ENCODE data around the gene PIGS.

PIGS gene

DNA sequence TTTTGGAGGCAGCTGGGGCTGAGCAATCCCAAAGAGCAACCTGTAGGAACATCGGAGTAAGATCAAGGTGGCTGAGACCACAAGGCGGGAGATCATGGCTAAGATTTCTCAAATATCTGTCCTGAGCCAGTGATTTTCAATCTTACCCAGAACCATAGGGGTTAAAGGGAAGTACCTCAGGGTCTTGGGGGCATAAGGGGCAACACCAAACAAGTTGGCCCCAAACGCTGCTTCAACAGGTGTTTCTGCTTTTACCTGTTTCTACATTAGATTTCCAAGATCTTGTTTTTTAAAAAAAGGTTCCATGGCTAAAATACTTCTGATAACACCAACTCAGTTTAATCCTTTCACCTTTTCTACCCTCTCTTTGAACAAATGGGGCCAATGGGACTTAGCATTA is 16.3 kb downstream of the PIGS start:
- H3K4me3 ChIP-seq (ENCODE audit: low read depth, low read length): no peak overlapping the region
- TF ChIP-seq, protein P1, sequence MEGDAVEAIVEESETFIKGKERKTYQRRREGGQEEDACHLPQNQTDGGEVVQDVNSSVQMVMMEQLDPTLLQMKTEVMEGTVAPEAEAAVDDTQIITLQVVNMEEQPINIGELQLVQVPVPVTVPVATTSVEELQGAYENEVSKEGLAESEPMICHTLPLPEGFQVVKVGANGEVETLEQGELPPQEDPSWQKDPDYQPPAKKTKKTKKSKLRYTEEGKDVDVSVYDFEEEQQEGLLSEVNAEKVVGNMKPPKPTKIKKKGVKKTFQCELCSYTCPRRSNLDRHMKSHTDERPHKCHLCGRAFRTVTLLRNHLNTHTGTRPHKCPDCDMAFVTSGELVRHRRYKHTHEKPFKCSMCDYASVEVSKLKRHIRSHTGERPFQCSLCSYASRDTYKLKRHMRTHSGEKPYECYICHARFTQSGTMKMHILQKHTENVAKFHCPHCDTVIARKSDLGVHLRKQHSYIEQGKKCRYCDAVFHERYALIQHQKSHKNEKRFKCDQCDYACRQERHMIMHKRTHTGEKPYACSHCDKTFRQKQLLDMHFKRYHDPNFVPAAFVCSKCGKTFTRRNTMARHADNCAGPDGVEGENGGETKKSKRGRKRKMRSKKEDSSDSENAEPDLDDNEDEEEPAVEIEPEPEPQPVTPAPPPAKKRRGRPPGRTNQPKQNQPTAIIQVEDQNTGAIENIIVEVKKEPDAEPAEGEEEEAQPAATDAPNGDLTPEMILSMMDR (IDR thresholded peaks at IDR 0.05; ENCODE audit: low read depth, low read length): no peak

DNA sequence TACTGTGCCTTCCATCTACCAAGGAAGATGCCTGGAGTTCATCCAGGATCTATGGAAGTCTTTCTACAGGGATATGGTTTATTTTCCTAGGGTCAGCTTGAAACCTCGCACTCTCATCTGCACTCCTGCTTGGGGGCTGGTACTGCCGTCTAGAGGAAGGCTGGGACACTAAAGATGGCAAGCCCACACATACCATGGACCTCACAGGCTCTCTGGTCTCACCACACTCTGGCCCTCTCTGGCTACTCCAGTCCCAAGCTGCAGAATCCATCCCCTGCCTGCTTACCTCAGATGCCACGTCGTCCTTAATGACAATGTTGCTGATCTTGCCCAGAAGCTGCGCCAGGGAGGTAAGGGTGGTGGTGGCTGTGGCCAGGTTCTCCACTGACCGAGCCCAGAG is 16.8 kb downstream of the PIGS start:
- no peak overlapping the region for H3K4me3 ChIP-seq (ENCODE audit: low read depth, low read length)
- TF ChIP-seq, protein P1 (IDR thresholded peaks at IDR 0.05; ENCODE audit: low read depth, low read length): no peak

DNA sequence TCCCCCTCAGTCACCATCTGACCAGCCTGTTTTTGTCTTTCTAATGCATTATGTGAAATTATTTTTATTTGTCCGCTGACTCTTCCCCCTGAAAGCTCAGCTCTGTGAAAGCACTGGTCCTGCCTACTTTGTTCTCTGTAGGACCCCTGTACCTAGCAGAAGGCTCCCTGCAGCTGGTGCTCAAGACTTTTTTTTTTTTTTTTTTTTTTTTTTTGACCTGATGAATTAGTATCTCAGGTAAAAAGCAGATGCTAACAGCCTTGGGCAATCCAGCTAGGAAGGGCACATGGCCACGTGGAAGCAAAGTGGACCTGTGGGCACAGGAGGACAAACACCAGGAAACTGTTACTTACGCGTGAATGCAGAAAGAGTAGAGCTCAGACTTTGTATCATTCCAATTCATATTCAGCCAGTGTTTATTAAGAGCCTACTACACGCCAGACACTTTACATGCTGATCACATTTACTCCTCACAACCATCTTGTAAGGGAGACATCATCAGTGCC is 18.3 kb downstream of the PIGS start:
- H3K4me3 ChIP-seq (ENCODE audit: low read depth, low read length): peak overlapping the region; percentile 27
- TF ChIP-seq, protein P1 (IDR thresholded peaks at IDR 0.05; ENCODE audit: low read depth, low read length): no peak

DNA sequence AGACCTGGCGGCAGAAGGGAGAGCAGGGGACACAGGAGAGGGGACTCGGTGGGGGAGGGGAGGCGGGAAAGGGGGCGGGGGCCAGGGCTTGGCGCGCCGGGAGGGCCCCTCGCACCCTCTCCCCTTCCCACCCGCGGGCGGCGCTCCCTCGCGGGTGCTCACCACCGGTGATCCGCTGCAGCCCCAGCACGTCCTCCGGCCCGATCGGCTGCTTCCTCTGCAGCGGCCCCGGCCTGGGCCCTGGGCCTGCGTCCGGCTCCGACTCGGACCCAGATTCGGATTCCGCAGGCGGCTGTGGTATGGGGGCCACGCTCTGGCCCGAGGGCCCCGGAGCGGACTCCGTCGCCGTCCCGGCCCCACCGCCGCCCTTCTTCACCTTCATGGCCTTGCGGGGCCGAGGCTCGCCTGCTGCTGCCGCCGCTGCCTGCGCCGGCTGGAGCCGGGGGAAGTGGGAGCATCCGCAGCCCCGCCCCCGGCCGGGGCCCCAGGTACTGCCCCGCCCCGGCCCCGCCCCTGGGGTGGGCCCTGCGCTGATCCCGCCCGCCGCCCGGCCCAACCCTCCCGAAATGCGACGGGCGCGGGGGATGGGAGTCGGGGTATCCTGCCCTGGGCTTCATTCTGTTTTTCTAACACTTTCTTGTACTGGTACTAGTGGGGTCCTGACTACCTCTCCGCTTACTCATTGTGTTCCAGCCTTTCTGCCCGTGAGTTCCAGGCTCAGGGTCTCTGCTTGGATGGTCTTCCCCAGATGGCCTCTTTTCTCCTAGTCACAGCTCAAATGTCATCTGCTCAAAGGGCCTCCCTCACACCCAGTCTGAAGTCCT is 18.9 kb downstream of the PIGS start, which contains the start of gene UNC119:
Gene UNC119 (minus strand): TSS at position 449 of the 824 bp plus-strand sequence. CDS start 67 bp downstream, at position 382.
- TF ChIP-seq, protein P1 (IDR thresholded peaks at IDR 0.05; ENCODE audit: low read depth, low read length): no peak
- H3K4me3 ChIP-seq (ENCODE audit: low read depth, low read length): peak within 1 kb of the TSS; percentile 83

DNA sequence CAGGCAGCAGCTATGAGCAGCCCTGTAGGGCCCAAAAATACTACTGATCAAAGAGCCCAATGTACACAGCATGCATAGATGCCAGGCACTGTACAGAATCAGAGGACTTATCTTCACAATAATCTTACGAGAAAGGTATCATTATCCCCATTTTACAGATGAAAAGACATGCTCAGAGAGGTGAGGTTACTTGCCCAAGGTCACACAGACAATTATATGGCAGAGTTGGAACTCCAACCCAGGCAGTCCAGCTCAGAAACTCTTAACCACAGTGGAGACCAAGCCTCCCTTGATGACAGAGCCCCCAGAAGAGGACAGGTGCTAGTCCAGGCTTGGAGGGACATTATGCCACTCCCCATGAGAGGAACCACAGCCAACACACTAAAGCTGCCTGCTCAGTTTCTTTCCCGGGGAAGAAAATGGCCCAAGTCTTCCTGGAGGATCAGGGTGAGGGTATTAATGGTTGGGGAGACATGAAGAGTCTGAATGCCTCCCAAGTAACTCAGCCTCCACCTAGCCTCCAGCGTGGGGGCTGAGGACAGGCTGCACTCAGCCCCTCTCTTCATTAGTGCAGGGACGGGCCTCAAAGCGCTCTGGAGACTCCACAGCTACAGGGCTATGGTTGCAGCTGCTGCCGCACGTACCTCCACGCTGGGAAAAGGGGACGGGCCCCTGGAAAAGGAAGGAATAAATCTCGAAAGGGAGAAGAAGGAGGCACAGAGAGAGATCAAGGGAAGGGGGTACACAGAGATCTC is 19.7 kb downstream of the PIGS start:
- H3K4me3 ChIP-seq (ENCODE audit: low read depth, low read length): peak overlapping the region; percentile 83
- TF ChIP-seq, protein P1 (IDR thresholded peaks at IDR 0.05; ENCODE audit: low read depth, low read length): no peak

DNA sequence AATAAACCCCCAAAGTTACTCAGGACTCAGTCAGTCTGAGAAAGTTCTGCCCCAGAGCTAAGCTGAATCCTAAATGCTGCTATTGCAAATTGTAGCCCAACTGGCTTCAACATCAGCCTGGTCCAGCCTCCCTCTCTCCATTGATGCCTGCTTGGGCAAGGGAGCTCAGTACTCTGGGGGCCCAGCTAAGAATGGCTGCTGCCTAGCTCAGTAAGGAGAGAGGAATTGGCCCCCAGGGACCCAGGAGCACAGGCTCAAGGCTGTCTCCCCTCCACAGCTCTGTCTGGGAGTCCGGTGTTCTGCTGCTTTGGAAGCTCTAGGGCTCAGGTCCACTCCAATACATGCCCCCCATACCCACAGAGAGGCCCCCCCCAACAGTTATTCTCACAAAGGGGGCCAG is 20.5 kb downstream of the PIGS start:
- H3K4me3 ChIP-seq (ENCODE audit: low read depth, low read length): no peak overlapping the region; the same call in 1 of the 2 replicates
- TF ChIP-seq, protein P1 (IDR thresholded peaks at IDR 0.05; ENCODE audit: low read depth, low read length): no peak
